GM08714 (cell line): ENCODE data around the gene ZNF860.

Experiments
- H3K4me3 ChIP-seq: fragments of 200-500 bp; sonication (Bioruptor generic); 2 replicates; pipeline ENCODE4 v1.5.1; 2014; ENCODE audit warnings: mild to moderate bottlenecking, low read length, inconsistent platforms
- ZNF274 ChIP-seq: IDR thresholded peaks from 2 replicates; pipeline ENCODE4 v1.6.1; 2012; ENCODE audit warnings: mild to moderate bottlenecking, low read depth, low read length

ZNF860 gene

GRCh38 chr3:31955581-31955980 lies 26.0 kb upstream of the ZNF860 start:
- no peak overlapping the region for H3K4me3 ChIP-seq
- no peak for TF ChIP-seq ZNF274

GRCh38 chr3:31957106-31957505 lies 24.4 kb upstream of the ZNF860 start:
- TF ChIP-seq ZNF274 = no peak
- no peak overlapping the region for H3K4me3 ChIP-seq

GRCh38 chr3:31958701-31959152 lies 22.8 kb upstream of the ZNF860 start:
- no peak for TF ChIP-seq ZNF274

GRCh38 chr3:31959251-31959650 lies 22.3 kb upstream of the ZNF860 start:
- no peak overlapping the region for H3K4me3 ChIP-seq
- no peak for TF ChIP-seq ZNF274

More at GRCh38 chr3:31958701-31959152, 22.8 kb upstream of the ZNF860 start:
- no peak overlapping the region for H3K4me3 ChIP-seq

GRCh38 chr3:31959951-31960792 lies 21.4 kb upstream of the ZNF860 start:
- H3K4me3 ChIP-seq = no peak overlapping the region; the same call in 1 of the 2 replicates
- no peak for TF ChIP-seq ZNF274

- no peak overlapping the region; the same call in 1 of the 2 replicates for H3K4me3 ChIP-seq
- no peak for TF ChIP-seq ZNF274
Measured at GRCh38 chr3:31960793-31961431, 20.6 kb upstream of the ZNF860 start.

- no peak for TF ChIP-seq ZNF274
- no peak overlapping the region for H3K4me3 ChIP-seq
Measured at GRCh38 chr3:31962801-31963205, 18.7 kb upstream of the ZNF860 start.

- H3K4me3 ChIP-seq = no peak overlapping the region
- no peak for TF ChIP-seq ZNF274
Measured at GRCh38 chr3:31966978-31967591, 14.5 kb upstream of the ZNF860 start.

- no peak for TF ChIP-seq ZNF274
- H3K4me3 ChIP-seq = no peak overlapping the region
Measured at GRCh38 chr3:31967592-31967991, 14.0 kb upstream of the ZNF860 start.

GRCh38 chr3:31968369-31968926 lies 13.1 kb upstream of the ZNF860 start:
- no peak overlapping the region for H3K4me3 ChIP-seq
- no peak for TF ChIP-seq ZNF274

- no peak for TF ChIP-seq ZNF274
- no peak overlapping the region for H3K4me3 ChIP-seq
Measured at GRCh38 chr3:31968927-31969418, 12.6 kb upstream of the ZNF860 start.

- TF ChIP-seq ZNF274 = no peak
- H3K4me3 ChIP-seq = no peak overlapping the region
Measured at GRCh38 chr3:31971607-31972006, 9.9 kb upstream of the ZNF860 start.

GRCh38 chr3:31973081-31973480 lies 8.5 kb upstream of the ZNF860 start:
- no peak overlapping the region for H3K4me3 ChIP-seq
- no peak for TF ChIP-seq ZNF274

GRCh38 chr3:31973837-31974236 lies 7.7 kb upstream of the ZNF860 start:
- no peak for TF ChIP-seq ZNF274
- no peak overlapping the region for H3K4me3 ChIP-seq
